Lung (tissue), 12 donors: Measurements from ENCODE around the gene RPS16. TPM values are rescaled to one million over a fixed set of nuclear protein-coding genes. Genes with fewer than 3 reads are reported as not detected.

Experiments used
- ATAC-seq: fragments of 200-7000 bp; cut with Tn5 transposase; one replicate; pipeline ENCODE4 v1.9.1; 2020; ENCODE audit warnings: moderate number of reproducible peaks; ENCODE audit not compliant: insufficient read depth, low FRiP score
- DNase-seq, 3 donors: peaks; one replicate each; pipeline ENCODE4 v3.0.0-alpha.2; 2013 to 2017
- H3K27ac ChIP-seq, 2 donors: one replicate each; pipeline ENCODE4 v1.5.1; 2013; ENCODE audit warnings: mild to moderate bottlenecking in 2 of 2, moderate library complexity in 2 of 2, control low read depth in 1 of 2, inconsistent platforms in 1 of 2, low read depth in 1 of 2, low read length in 1 of 2
- H3K27me3 ChIP-seq, 3 donors: one replicate each; pipeline ENCODE4 v1.5.1; 2013; ENCODE audit warnings: low read length in 2 of 3; ENCODE audit not compliant: control insufficient read depth in 3 of 3, insufficient read depth in 3 of 3
- H3K36me3 ChIP-seq, 4 donors: one replicate each; pipeline ENCODE4 v1.5.1; 2013; ENCODE audit warnings: low read length in 4 of 4, mild to moderate bottlenecking in 1 of 4, moderate library complexity in 1 of 4; ENCODE audit not compliant: control insufficient read depth in 4 of 4, insufficient read depth in 4 of 4
- H3K4me1 ChIP-seq, 5 donors: one replicate each; pipeline ENCODE4 v1.5.1; 2013; ENCODE audit warnings: low read length in 5 of 5, mild to moderate bottlenecking in 2 of 5, moderate library complexity in 1 of 5; ENCODE audit not compliant: control insufficient read depth in 5 of 5, insufficient read depth in 5 of 5
- H3K4me3 ChIP-seq: one replicate; pipeline ENCODE4 v1.5.1; 2013; ENCODE audit warnings: mild to moderate bottlenecking, control low read depth, moderate library complexity
- H3K9ac ChIP-seq, 2 donors: one replicate each; pipeline ENCODE4 v1.5.1; 2013; ENCODE audit warnings: low read length in 2 of 2, control low read depth in 1 of 2; ENCODE audit not compliant: insufficient read depth in 1 of 2
- H3K9me3 ChIP-seq, 4 donors: one replicate each; pipeline ENCODE4 v1.5.1; 2013; ENCODE audit warnings: low read length in 3 of 4, mild to moderate bottlenecking in 1 of 4, moderate library complexity in 1 of 4; ENCODE audit not compliant: control insufficient read depth in 4 of 4, insufficient read depth in 3 of 4
- CTCF ChIP-seq: IDR thresholded peaks from 2 replicates; pipeline ENCODE4 v1.5.1; 2012; ENCODE audit warnings: mild to moderate bottlenecking; ENCODE audit errors: control extremely low read depth, extremely low read depth
- WGBS, 2 donors: extraction: QIAGEN DNeasy Blood & Tissue Kit; methylation state at CpG; one replicate each; pipeline ENCODE4 v1.1.7; 2013; 5-methylcytosine and 5-hydroxymethylcytosine counted together
- polyA plus RNA-seq, 2 donors: library from polyadenylated mRNA; stranded (reverse); fragments of 200-250 nt; gene quantifications; one replicate each; pipeline ENCODE4 v1.2.1, GENCODE V29; 2013
- total RNA-seq, 2 donors: library from RNA; depleted of rRNA in 1 of 2; stranded (reverse); fragments of >200 nt in 1 of 2; gene quantifications; one replicate each; pipeline ENCODE4 v1.2.1, GENCODE V29; 2014 to 2021
- donor health status: control.
- donor health status: control.
- donor health status: Bipolar disorder and iron deficiency.
- donor health status: healthy.
- donor health status: DM: yes; HTN: yes; CAD: no.

RPS16 gene
- total and polyA plus RNA-seq, 4 donors = 108 to 3,242 (median 2,120) TPM

- no peak for TF ChIP-seq CTCF
- H3K9ac ChIP-seq = peak overlapping the region; percentile 82 to 94
- 5% methylated on average over 17 of the region's 17 CpGs for WGBS, 2 donors
- DNase-seq (no peak), ATAC-seq (no peak)
- H3K9me3 ChIP-seq = no peaks in the 10 kb centered on the region
- H3K36me3 ChIP-seq = peaks cover 0 to 15% (median 10%) of the 10 kb centered on the region in 4 donors
- peak overlapping the region; percentile 96 for H3K4me3 ChIP-seq
- peak overlapping the region; percentile 88 to 90 for H3K27ac ChIP-seq
- peaks cover 0 to 12% (median 10%) of the 10 kb centered on the region in 5 donors for H3K4me1 ChIP-seq
- H3K27me3 ChIP-seq = no peaks in the 10 kb centered on the region
These were observed 8.9 kb upstream of the RPS16 start for GRCh38 chr19:39444598-39445195.

GRCh38 chr19:39438270-39438934, 2.7 kb upstream of the RPS16 start:
- 81 to 87% methylated on average over 9 of the region's 9 CpGs for WGBS, 2 donors
- H3K4me1 ChIP-seq = peaks cover 5 to 19% (median 10%) of the 10 kb centered on the region in 5 donors
- H3K9me3 ChIP-seq = no peaks in the 10 kb centered on the region
- no peak overlapping the region for H3K9ac ChIP-seq
- no peak overlapping the region for H3K27ac ChIP-seq
- H3K4me3 ChIP-seq = no peak overlapping the region
- no peaks in the 10 kb centered on the region for H3K27me3 ChIP-seq
- ATAC-seq = no peak
- peaks cover 6 to 18% (median 10%) of the 10 kb centered on the region in 4 donors for H3K36me3 ChIP-seq
- no peak for TF ChIP-seq CTCF
- no peak for DNase-seq

DNA sequence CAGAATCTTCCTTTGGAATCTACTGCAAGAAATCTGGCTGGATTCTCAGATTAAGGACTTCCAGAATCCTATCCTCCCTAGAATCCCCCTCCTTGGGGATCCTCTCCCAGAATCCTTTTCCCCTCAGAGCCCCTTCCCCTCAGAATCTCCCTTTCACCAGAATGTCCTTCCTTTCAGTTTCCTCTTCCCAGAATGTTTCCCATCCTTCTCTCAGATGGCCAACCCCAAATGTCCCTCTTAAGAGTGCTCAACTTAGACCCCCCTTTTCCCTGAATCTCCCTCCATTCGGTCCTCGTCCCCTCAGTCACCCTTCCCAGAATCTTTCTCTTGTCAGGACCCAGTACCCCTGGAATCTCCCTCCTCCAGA, 584 bp upstream of the RPS16 start:
- DNase-seq (no peak), ATAC-seq (no peak)
- Histone ChIP-seq H3K36me3 (peaks cover 18 to 26% (median 20%) of the 10 kb centered on the region in 4 donors), H3K9ac (peak overlapping the region; percentile 83 to 92), H3K9me3 (no peaks in the 10 kb centered on the region), H3K27me3 (no peaks in the 10 kb centered on the region), H3K4me3 (peak overlapping the region; percentile 92), H3K4me1 (peaks cover 5 to 19% (median 10%) of the 10 kb centered on the region in 5 donors), H3K27ac (peak overlapping the region; percentile 68 to 80)
- no peak for TF ChIP-seq CTCF
- 8 to 10% methylated on average over 2 of the region's 2 CpGs for WGBS, 2 donors
